ENCODE measurements around the gene PLEKHH3.

PLEKHH3 gene

GRCh38 chr17:42676424-42677011 is at the start of gene PLEKHH3:
TSS of gene PLEKHH3 (minus strand) at chr17:42676994. CDS start at chr17:42676563, 431 bp downstream.
- no peak for DNase-seq

- DNase-seq: no peak
Observed at GRCh38 chr17:42725143-42725542, 48.3 kb upstream of the PLEKHH3 start.

GRCh38 chr17:42723636-42724035 is 46.8 kb upstream of the PLEKHH3 start:
- DNase-seq: no peak

- no peak for DNase-seq
Observed at GRCh38 chr17:42720996-42721583, 44.3 kb upstream of the PLEKHH3 start.

- no peak for DNase-seq
Observed at GRCh38 chr17:42709561-42709960, 32.8 kb upstream of the PLEKHH3 start.

GRCh38 chr17:42708588-42708987 is 31.8 kb upstream of the PLEKHH3 start:
- DNase-seq: no peak

- DNase-seq: no peak
Observed at GRCh38 chr17:42706732-42707131, 29.9 kb upstream of the PLEKHH3 start.

- DNase-seq: no peak
Observed at GRCh38 chr17:42704837-42705494, 28.2 kb upstream of the PLEKHH3 start.

- no peak for DNase-seq
Observed at GRCh38 chr17:42704490-42704836, 27.7 kb upstream of the PLEKHH3 start.

- no peak for DNase-seq
Observed at GRCh38 chr17:42702446-42702845, 25.7 kb upstream of the PLEKHH3 start.

GRCh38 chr17:42700586-42701289 is 23.9 kb upstream of the PLEKHH3 start:
- no peak for DNase-seq

GRCh38 chr17:42699415-42699740 is 22.6 kb upstream of the PLEKHH3 start:
- no peak for DNase-seq

- DNase-seq: peak; percentile 10
Observed at GRCh38 chr17:42698736-42699414, 22.1 kb upstream of the PLEKHH3 start.

GRCh38 chr17:42697108-42697811 is 20.5 kb upstream of the PLEKHH3 start:
- no peak for DNase-seq

GRCh38 chr17:42695500-42695899 is 18.7 kb upstream of the PLEKHH3 start:
- no peak for DNase-seq

GRCh38 chr17:42694524-42694923 is 17.7 kb upstream of the PLEKHH3 start:
- DNase-seq: no peak

- no peak for DNase-seq
Observed at GRCh38 chr17:42692489-42692888, 15.7 kb upstream of the PLEKHH3 start.

GRCh38 chr17:42691021-42691545 is 14.3 kb upstream of the PLEKHH3 start:
- DNase-seq: no peak

GRCh38 chr17:42690596-42690995 is 13.8 kb upstream of the PLEKHH3 start:
- no peak for DNase-seq

GRCh38 chr17:42687707-42688320 is 11.0 kb upstream of the PLEKHH3 start:
- DNase-seq: no peak

GRCh38 chr17:42686520-42687128 is 9.8 kb upstream of the PLEKHH3 start:
- no peak for DNase-seq

- no peak for DNase-seq
Observed at GRCh38 chr17:42685831-42686230, 9.0 kb upstream of the PLEKHH3 start.

All from DMS 273 treated with DMSO at 0.1 percent for 48 hours (cell line).